ENCODE results near the gene FRMD5. TPM values are rescaled to one million over a fixed set of nuclear protein-coding genes. Genes with fewer than 3 reads are reported as not detected.

FRMD5 gene
- total and polyA plus RNA-seq, 2 experiments from 2014 or later, result 5.9 to 10.1 TPM

GRCh38 chr15:44216958-44217357, 21.9 kb upstream of the FRMD5 start (continued):
- no peak for TF ChIP-seq ZNF462 (CRISPR knock-in tag; IDR thresholded peaks at IDR 0.05)
- TF ChIP-seq, protein P1, sequence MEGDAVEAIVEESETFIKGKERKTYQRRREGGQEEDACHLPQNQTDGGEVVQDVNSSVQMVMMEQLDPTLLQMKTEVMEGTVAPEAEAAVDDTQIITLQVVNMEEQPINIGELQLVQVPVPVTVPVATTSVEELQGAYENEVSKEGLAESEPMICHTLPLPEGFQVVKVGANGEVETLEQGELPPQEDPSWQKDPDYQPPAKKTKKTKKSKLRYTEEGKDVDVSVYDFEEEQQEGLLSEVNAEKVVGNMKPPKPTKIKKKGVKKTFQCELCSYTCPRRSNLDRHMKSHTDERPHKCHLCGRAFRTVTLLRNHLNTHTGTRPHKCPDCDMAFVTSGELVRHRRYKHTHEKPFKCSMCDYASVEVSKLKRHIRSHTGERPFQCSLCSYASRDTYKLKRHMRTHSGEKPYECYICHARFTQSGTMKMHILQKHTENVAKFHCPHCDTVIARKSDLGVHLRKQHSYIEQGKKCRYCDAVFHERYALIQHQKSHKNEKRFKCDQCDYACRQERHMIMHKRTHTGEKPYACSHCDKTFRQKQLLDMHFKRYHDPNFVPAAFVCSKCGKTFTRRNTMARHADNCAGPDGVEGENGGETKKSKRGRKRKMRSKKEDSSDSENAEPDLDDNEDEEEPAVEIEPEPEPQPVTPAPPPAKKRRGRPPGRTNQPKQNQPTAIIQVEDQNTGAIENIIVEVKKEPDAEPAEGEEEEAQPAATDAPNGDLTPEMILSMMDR (conservative IDR thresholded peaks at IDR 0.05; ENCODE audit: low read depth in 2 of 2), result no peak

DNA sequence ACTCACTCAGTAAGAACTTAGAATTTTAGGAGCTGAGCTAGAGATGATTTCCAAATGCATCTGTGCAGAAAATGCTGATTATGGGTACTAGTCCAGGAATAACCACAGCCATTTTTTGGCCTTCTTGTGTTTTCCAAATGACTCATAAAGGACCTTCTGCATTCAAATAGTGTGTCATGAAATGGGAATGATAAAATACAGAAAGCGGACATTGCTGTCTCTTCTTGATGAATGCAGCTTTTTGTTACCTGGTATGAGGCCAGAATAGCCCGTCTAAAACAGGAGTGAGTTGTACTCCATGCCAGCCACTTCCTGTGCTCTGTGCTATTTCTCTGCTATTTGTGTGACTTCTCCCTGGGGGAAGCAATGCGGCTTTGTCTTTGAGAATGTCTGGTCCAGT, 20.5 kb upstream of the FRMD5 start:
- no peaks in the 10 kb centered on the region for H3K27me3 Mint-ChIP-seq (ENCODE audit: insufficient read depth, low read depth, poor library complexity)
- no peaks in the 10 kb centered on the region for H3K9me2 ChIP-seq (ENCODE audit: insufficient read depth)
- H3K27me3 ChIP-seq (ENCODE audit: insufficient read depth), result no peaks in the 10 kb centered on the region
- no peak for DNase-seq (ENCODE audit: low spot score)
- H3K36me3 Mint-ChIP-seq (ENCODE audit: low read depth), result no peaks in the 10 kb centered on the region
- no peaks in the 10 kb centered on the region for H3K79me2 ChIP-seq (replicated peaks; ENCODE audit: insufficient read depth)
- H3K4me1 Mint-ChIP-seq, result peaks cover 10% of the 10 kb centered on the region; the same call in 2 of the 3 replicates
- H3K27ac Mint-ChIP-seq, result no peak overlapping the region
- TF ChIP-seq, protein P2, sequence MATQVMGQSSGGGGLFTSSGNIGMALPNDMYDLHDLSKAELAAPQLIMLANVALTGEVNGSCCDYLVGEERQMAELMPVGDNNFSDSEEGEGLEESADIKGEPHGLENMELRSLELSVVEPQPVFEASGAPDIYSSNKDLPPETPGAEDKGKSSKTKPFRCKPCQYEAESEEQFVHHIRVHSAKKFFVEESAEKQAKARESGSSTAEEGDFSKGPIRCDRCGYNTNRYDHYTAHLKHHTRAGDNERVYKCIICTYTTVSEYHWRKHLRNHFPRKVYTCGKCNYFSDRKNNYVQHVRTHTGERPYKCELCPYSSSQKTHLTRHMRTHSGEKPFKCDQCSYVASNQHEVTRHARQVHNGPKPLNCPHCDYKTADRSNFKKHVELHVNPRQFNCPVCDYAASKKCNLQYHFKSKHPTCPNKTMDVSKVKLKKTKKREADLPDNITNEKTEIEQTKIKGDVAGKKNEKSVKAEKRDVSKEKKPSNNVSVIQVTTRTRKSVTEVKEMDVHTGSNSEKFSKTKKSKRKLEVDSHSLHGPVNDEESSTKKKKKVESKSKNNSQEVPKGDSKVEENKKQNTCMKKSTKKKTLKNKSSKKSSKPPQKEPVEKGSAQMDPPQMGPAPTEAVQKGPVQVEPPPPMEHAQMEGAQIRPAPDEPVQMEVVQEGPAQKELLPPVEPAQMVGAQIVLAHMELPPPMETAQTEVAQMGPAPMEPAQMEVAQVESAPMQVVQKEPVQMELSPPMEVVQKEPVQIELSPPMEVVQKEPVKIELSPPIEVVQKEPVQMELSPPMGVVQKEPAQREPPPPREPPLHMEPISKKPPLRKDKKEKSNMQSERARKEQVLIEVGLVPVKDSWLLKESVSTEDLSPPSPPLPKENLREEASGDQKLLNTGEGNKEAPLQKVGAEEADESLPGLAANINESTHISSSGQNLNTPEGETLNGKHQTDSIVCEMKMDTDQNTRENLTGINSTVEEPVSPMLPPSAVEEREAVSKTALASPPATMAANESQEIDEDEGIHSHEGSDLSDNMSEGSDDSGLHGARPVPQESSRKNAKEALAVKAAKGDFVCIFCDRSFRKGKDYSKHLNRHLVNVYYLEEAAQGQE (IDR thresholded peaks at IDR 0.05; ENCODE audit: unreplicated experiment), result no peak
- TF ChIP-seq EZH2 (IDR thresholded peaks at IDR 0.05; ENCODE audit: low read depth, unreplicated experiment) (no peak), ETS1 (IDR thresholded peaks at IDR 0.05) (no peak), ZNF114 (CRISPR knock-in tag; IDR thresholded peaks at IDR 0.05) (no peak), EZH2phosphoT487 (IDR thresholded peaks at IDR 0.05; ENCODE audit: unreplicated experiment) (no peak), POLR2AphosphoS5 (IDR thresholded peaks at IDR 0.05; ENCODE audit: low read depth) (no peak), ZNF331 (CRISPR knock-in tag; IDR thresholded peaks at IDR 0.05; ENCODE audit: low read depth) (no peak)
- TF ChIP-seq, protein P1 (conservative IDR thresholded peaks at IDR 0.05; ENCODE audit: low read depth in 2 of 2), result no peak
- H3K4me3 ChIP-seq, result no peak overlapping the region
- no peaks in the 10 kb centered on the region for H3K9me3 Mint-ChIP-seq
- no peak overlapping the region for H3K4me2 ChIP-seq
- H3K4me1 ChIP-seq (ENCODE audit: insufficient read depth), result peaks cover 18% of the 10 kb centered on the region; the same call in 1 of the 2 replicates
- no peak overlapping the region for H3K27ac ChIP-seq (ENCODE audit: low read depth)
- H3K36me3 ChIP-seq (ENCODE audit: insufficient read depth), result no peaks in the 10 kb centered on the region
- ATAC-seq, result no peak
- H3K4me3 Mint-ChIP-seq, result no peak overlapping the region
- no peaks in the 10 kb centered on the region for H3F3A ChIP-seq (replicated peaks; ENCODE audit: low read depth)
- no peaks in the 10 kb centered on the region for H4K20me1 ChIP-seq (replicated peaks; ENCODE audit: insufficient read depth)
- H2AFZ ChIP-seq, result no peak overlapping the region

Measured in GM23338 (cell line).